ENCODE measurements around the gene ATF6. TPM values are rescaled to one million over a fixed set of nuclear protein-coding genes. Genes with fewer than 3 reads are reported as not detected.
"Not testable (repeated sequence)": the region's sequence is repeated elsewhere in the genome, so short reads cannot be mapped to it uniquely, and the experiment has no call there.

The ATF6 gene
- 51.0 and 54.6 TPM in 2 replicates for total RNA-seq

GRCh38 chr1:161766102-161766981 lies at the start of gene ATF6:
Gene ATF6, plus strand, starts transcription at chr1:161766320. Its CDS starts 41 bp downstream, at chr1:161766361.
- DNase-seq (ENCODE audit: low read depth, low spot score), result peak; percentile 93

GRCh38 chr1:161718559-161719324 lies 47.4 kb upstream of the ATF6 start:
- DNase-seq (ENCODE audit: low read depth, low spot score), result no peak

- no peak for DNase-seq (ENCODE audit: low read depth, low spot score)
These were observed 46.9 kb upstream of the ATF6 start for GRCh38 chr1:161719325-161719611.

- DNase-seq (ENCODE audit: low read depth, low spot score), result no peak
These were observed 45.7 kb upstream of the ATF6 start for GRCh38 chr1:161720422-161720821.

- DNase-seq (ENCODE audit: low read depth, low spot score), result no peak
These were observed 45.0 kb upstream of the ATF6 start, which contains the start of gene FCRLB for GRCh38 chr1:161720956-161721737. Gene FCRLB, plus strand, starts transcription at chr1:161721544. Its CDS starts 1,129 bp downstream, at chr1:161722673.

GRCh38 chr1:161721738-161722343 lies 44.3 kb upstream of the ATF6 start:
- no peak for DNase-seq (ENCODE audit: low read depth, low spot score)

- no peak for DNase-seq (ENCODE audit: low read depth, low spot score)
These were observed 43.7 kb upstream of the ATF6 start for GRCh38 chr1:161722406-161722805.

- no peak for DNase-seq (ENCODE audit: low read depth, low spot score)
These were observed 42.5 kb upstream of the ATF6 start for GRCh38 chr1:161723459-161724141.

GRCh38 chr1:161725258-161725907 lies 40.7 kb upstream of the ATF6 start:
- not testable (repeated sequence) for DNase-seq (ENCODE audit: low read depth, low spot score)

GRCh38 chr1:161725908-161726472 lies 40.1 kb upstream of the ATF6 start:
- DNase-seq (ENCODE audit: low read depth, low spot score), result no peak

- no peak for DNase-seq (ENCODE audit: low read depth, low spot score)
These were observed 39.5 kb upstream of the ATF6 start for GRCh38 chr1:161726473-161727255.

- DNase-seq (ENCODE audit: low read depth, low spot score), result no peak
These were observed 38.7 kb upstream of the ATF6 start for GRCh38 chr1:161727256-161727924.

GRCh38 chr1:161728376-161729226 lies 37.5 kb upstream of the ATF6 start:
- no peak for DNase-seq (ENCODE audit: low read depth, low spot score)

GRCh38 chr1:161730050-161730564 lies 36.0 kb upstream of the ATF6 start:
- no peak for DNase-seq (ENCODE audit: low read depth, low spot score)

- no peak for DNase-seq (ENCODE audit: low read depth, low spot score)
These were observed 34.9 kb upstream of the ATF6 start for GRCh38 chr1:161731241-161731640.

GRCh38 chr1:161731981-161732718 lies 34.0 kb upstream of the ATF6 start:
- no peak for DNase-seq (ENCODE audit: low read depth, low spot score)

- no peak for DNase-seq (ENCODE audit: low read depth, low spot score)
These were observed 32.6 kb upstream of the ATF6 start for GRCh38 chr1:161733526-161733925.

Measured in pulmonary artery endothelial cell (primary cell).